ENCODE results near the gene KRT1.

Gene KRT1

DNA sequence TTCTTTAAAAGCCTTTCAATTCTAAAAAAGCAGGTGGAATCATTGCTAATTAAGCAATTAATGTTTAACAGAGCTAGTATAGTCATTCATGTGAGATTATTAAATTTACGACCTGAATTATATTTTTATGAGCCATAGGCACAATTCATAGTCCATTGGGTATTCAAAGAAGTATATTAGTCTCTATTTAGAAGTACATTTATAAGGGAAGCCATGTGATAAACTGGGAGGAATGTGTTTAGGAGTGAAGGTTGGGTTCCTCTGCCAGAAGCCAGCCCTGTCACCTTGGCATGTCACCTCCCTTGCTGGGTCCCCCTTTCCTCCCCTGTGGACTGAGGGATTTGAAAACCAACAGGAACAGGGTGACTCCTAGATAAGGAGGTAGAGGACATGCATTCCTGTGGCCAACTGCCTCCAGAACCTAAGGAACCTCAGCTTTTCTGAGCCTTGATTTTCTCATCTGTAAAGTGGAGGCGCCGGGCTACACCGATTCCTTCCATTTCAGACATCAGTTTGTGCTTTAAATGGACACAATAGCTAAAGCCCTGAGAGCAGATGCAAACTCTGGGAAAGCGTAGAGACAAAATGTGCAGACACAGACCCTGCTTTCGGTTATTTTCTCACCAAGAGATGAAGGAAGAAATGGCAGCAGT is 22.8 kb downstream of the KRT1 start:
- TF ChIP-seq, protein P1, sequence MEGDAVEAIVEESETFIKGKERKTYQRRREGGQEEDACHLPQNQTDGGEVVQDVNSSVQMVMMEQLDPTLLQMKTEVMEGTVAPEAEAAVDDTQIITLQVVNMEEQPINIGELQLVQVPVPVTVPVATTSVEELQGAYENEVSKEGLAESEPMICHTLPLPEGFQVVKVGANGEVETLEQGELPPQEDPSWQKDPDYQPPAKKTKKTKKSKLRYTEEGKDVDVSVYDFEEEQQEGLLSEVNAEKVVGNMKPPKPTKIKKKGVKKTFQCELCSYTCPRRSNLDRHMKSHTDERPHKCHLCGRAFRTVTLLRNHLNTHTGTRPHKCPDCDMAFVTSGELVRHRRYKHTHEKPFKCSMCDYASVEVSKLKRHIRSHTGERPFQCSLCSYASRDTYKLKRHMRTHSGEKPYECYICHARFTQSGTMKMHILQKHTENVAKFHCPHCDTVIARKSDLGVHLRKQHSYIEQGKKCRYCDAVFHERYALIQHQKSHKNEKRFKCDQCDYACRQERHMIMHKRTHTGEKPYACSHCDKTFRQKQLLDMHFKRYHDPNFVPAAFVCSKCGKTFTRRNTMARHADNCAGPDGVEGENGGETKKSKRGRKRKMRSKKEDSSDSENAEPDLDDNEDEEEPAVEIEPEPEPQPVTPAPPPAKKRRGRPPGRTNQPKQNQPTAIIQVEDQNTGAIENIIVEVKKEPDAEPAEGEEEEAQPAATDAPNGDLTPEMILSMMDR (IDR thresholded peaks at IDR 0.05; ENCODE audit: low read depth, low read length, poor library complexity, severe bottlenecking), result no peak
- TF ChIP-seq EZH2phosphoT487 (IDR thresholded peaks at IDR 0.05; ENCODE audit: borderline replicate concordance, low read length), result no peak
- H3K27me3 ChIP-seq (ENCODE audit: control insufficient read depth, low read length), result peaks cover 10% of the 10 kb centered on the region
- no peaks in the 10 kb centered on the region for H3K36me3 ChIP-seq (ENCODE audit: control insufficient read depth, low read length)
- no peak overlapping the region for H3K4me2 ChIP-seq (ENCODE audit: low read length)
- H3K79me2 ChIP-seq (ENCODE audit: control insufficient read depth, low read length), result no peaks in the 10 kb centered on the region
- no peaks in the 10 kb centered on the region for H3F3A ChIP-seq (ENCODE audit: control insufficient read depth, insufficient read depth)
- H3K4me1 ChIP-seq (ENCODE audit: control insufficient read depth, low read length), result no peaks in the 10 kb centered on the region
- no peaks in the 10 kb centered on the region for H3K9me3 ChIP-seq (ENCODE audit: control insufficient read depth, insufficient read depth, low read length)
- H3K9me2 ChIP-seq (replicated peaks; ENCODE audit: control insufficient read depth, low read length), result no peaks in the 10 kb centered on the region
- no peak overlapping the region for H3K4me3 ChIP-seq (ENCODE audit: low read length)
- H3K27ac ChIP-seq (ENCODE audit: low read depth, low read length), result no peak overlapping the region
- H4K20me1 ChIP-seq (ENCODE audit: control insufficient read depth, insufficient read depth, low read depth, low read length), result no peaks in the 10 kb centered on the region

DNA sequence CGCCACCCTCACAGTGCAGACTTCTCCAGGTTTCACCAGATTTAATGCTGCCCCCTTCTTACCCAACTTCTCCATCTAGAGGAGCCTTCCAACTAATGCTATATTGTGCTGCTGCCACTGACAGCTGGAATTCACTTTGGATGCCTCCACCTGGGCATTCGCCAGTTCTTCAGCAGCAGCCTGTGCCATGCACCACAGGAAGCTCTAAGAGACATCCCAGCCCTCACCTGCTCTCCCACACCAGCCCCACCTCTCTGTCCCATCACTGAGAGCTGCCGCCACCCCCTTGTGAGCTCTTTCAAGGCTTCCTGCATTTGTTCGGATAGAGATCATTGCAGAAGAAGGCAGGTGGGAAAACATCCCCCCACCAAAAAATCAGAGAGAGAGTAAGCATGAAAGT is 23.6 kb downstream of the KRT1 start:
- no peaks in the 10 kb centered on the region for H3K9me2 ChIP-seq (replicated peaks; ENCODE audit: control insufficient read depth, low read length)
- H3K9me3 ChIP-seq (ENCODE audit: control insufficient read depth, insufficient read depth, low read length), result no peaks in the 10 kb centered on the region
- no peak overlapping the region for H3K4me2 ChIP-seq (ENCODE audit: low read length)
- H3F3A ChIP-seq (ENCODE audit: control insufficient read depth, insufficient read depth), result no peaks in the 10 kb centered on the region
- TF ChIP-seq, protein P1 (IDR thresholded peaks at IDR 0.05; ENCODE audit: low read depth, low read length, poor library complexity, severe bottlenecking), result no peak
- TF ChIP-seq EZH2phosphoT487 (IDR thresholded peaks at IDR 0.05; ENCODE audit: borderline replicate concordance, low read length), result no peak
- no peaks in the 10 kb centered on the region for H3K4me1 ChIP-seq (ENCODE audit: control insufficient read depth, low read length)
- H3K27ac ChIP-seq (ENCODE audit: low read depth, low read length), result no peak overlapping the region
- no peak overlapping the region for H3K4me3 ChIP-seq (ENCODE audit: low read length)
- no peaks in the 10 kb centered on the region for H3K79me2 ChIP-seq (ENCODE audit: control insufficient read depth, low read length)
- H3K36me3 ChIP-seq (ENCODE audit: control insufficient read depth, low read length), result no peaks in the 10 kb centered on the region
- H4K20me1 ChIP-seq (ENCODE audit: control insufficient read depth, insufficient read depth, low read depth, low read length), result no peaks in the 10 kb centered on the region
- H3K27me3 ChIP-seq (ENCODE audit: control insufficient read depth, low read length), result peaks cover 10% of the 10 kb centered on the region

DNA sequence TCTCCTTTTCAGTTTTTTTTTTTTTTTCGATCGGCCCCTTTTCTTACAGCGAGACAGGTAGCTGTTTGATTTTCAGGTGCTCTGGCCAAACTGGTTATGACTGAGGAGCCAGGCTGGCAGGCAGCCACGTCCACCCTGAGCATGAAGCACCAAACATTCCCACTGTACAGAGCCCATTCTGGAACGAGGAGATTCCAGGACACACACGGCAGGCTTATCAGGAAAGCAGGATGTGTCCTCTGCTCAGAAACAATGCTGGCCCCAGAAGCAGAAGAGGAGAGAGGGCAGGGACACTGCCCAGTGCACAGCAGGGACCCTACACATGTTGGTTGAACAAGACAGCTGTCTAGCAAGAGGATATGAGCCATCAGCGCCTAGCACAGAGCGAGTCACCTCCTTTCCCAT is 24.5 kb downstream of the KRT1 start:
- H3K9me3 ChIP-seq (ENCODE audit: control insufficient read depth, insufficient read depth, low read length), result no peaks in the 10 kb centered on the region
- no peaks in the 10 kb centered on the region for H3K79me2 ChIP-seq (ENCODE audit: control insufficient read depth, low read length)
- no peak overlapping the region for H3K4me3 ChIP-seq (ENCODE audit: low read length)
- peaks cover 5% of the 10 kb centered on the region; the same call in 1 of the 2 replicates for H3K27me3 ChIP-seq (ENCODE audit: control insufficient read depth, low read length)
- no peak overlapping the region for H3K27ac ChIP-seq (ENCODE audit: low read depth, low read length)
- no peaks in the 10 kb centered on the region for H3K36me3 ChIP-seq (ENCODE audit: control insufficient read depth, low read length)
- H4K20me1 ChIP-seq (ENCODE audit: control insufficient read depth, insufficient read depth, low read depth, low read length), result no peaks in the 10 kb centered on the region
- no peaks in the 10 kb centered on the region for H3K4me1 ChIP-seq (ENCODE audit: control insufficient read depth, low read length)
- no peak overlapping the region for H3K4me2 ChIP-seq (ENCODE audit: low read length)
- H3F3A ChIP-seq (ENCODE audit: control insufficient read depth, insufficient read depth), result no peaks in the 10 kb centered on the region
- TF ChIP-seq, protein P1 (IDR thresholded peaks at IDR 0.05; ENCODE audit: low read depth, low read length, poor library complexity, severe bottlenecking), result no peak
- TF ChIP-seq EZH2phosphoT487 (IDR thresholded peaks at IDR 0.05; ENCODE audit: borderline replicate concordance, low read length), result no peak
- H3K9me2 ChIP-seq (replicated peaks; ENCODE audit: control insufficient read depth, low read length), result no peaks in the 10 kb centered on the region

Measured in DOHH2 (cell line).